ENCODE data around the gene DNAJC27.

DNA sequence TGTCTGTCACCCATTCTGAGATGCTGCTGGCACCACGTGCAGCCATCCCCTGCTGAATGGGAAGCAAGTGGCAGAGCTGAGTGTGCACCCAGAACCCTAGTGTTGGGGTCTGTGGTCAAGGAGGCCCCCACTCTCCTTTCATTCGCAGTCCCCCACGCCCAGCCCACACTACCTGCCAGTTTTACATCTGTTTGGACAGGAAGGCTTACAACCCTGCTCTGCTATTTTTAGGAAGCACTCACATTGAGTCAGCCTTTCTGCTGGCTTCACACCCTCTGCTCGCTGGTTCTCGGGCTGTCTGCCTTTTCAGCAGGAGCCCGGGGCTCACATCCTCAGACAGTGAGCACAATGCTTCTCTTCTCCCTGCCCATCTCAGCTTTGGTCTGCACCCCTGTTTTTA, 41.0 kb downstream of the DNAJC27 start:
- TF ChIP-seq, protein P1, sequence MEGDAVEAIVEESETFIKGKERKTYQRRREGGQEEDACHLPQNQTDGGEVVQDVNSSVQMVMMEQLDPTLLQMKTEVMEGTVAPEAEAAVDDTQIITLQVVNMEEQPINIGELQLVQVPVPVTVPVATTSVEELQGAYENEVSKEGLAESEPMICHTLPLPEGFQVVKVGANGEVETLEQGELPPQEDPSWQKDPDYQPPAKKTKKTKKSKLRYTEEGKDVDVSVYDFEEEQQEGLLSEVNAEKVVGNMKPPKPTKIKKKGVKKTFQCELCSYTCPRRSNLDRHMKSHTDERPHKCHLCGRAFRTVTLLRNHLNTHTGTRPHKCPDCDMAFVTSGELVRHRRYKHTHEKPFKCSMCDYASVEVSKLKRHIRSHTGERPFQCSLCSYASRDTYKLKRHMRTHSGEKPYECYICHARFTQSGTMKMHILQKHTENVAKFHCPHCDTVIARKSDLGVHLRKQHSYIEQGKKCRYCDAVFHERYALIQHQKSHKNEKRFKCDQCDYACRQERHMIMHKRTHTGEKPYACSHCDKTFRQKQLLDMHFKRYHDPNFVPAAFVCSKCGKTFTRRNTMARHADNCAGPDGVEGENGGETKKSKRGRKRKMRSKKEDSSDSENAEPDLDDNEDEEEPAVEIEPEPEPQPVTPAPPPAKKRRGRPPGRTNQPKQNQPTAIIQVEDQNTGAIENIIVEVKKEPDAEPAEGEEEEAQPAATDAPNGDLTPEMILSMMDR (IDR thresholded peaks at IDR 0.05; ENCODE audit: low read length), result no peak
- no peak for TF ChIP-seq EZH2 (IDR thresholded peaks at IDR 0.05; ENCODE audit: borderline replicate concordance, low read length)

Data from OCI-LY1 (cell line).